HCT116 (cell line): Measurements from ENCODE around the gene NPSR1. TPM values are rescaled to one million over a fixed set of nuclear protein-coding genes. Genes with fewer than 3 reads are reported as not detected.

Experiments used
- ATAC-seq: fragments of 200-7000 bp; cut with Tn5 transposase; 2 replicates; pipeline ENCODE4 v1.9.1; 2020; ENCODE audit warnings: mild to moderate bottlenecking, moderate library complexity
- BruUV-seq: library from RNA; stranded (reverse); fragments of 400-500 nt; replicated peaks from 2 replicates; lab custom pipeline; 2021; lab: Mats Ljungman, UMichigan
- CTCF ChIA-PET: fragments of 300-600 bp; sonication (Branson Sonifier 250); formaldehyde crosslinking; loops from one replicate; lab custom pipeline; 2021; ENCODE audit warnings: antibody characterized with exemption; lab: Charles Lee
- POLR2A ChIA-PET: fragments of 300-600, 350-600 bp; sonication (Branson Sonifier 250); formaldehyde crosslinking; loops from one replicate; lab custom pipeline; 2021; ENCODE audit warnings: antibody characterized with exemption; lab: Charles Lee
- RAD21 ChIA-PET, 2 experiments: fragments of 300-600 bp; sonication (Branson Sonifier 250); formaldehyde crosslinking; loops; one replicate each; lab custom pipeline; 2023; ENCODE audit warnings: low total read pairs in 2 of 2; ENCODE audit not compliant: uncharacterized antibody in 2 of 2, unreplicated experiment in 2 of 2, low non-redundant PET in 1 of 2; lab: Charles Lee
- DNase-seq: peaks from one replicate; pipeline ENCODE4 v3.0.0-alpha.2; 2010; ENCODE audit warnings: low read depth, low spot score
- H2AFZ ChIP-seq: fragments of 200-600 bp; shearing (Covaris generic), sonication (generic); 2 replicates; pipeline ENCODE4 v1.6.1; 2017; ENCODE audit warnings: low read depth, mixed run types, mixed read lengths, antibody characterized with exemption, low read length; ENCODE audit not compliant: poor library complexity, severe bottlenecking
- H3K27ac ChIP-seq: 2 replicates; pipeline ENCODE4 v1.5.1; 2012; ENCODE audit warnings: low read depth, low read length
- H3K27me3 ChIP-seq: fragments of 200-600 bp; sonication (generic); 2 replicates; pipeline ENCODE4 v1.6.1; 2016; ENCODE audit warnings: mixed run types, low read length, mixed read lengths; ENCODE audit not compliant: insufficient read depth
- H3K36me3 ChIP-seq, 2 experiments: fragments of 200-500 bp in 1 of 2; fragments of 200-600 bp in 1 of 2; sonication (Bioruptor generic) in 1 of 2; sonication (generic) in 1 of 2; 2 replicates each; pipeline versions ENCODE4 v1.5.1 to v1.6.1; 2014 to 2016; ENCODE audit warnings: low read length in 2 of 2, inconsistent platforms in 1 of 2, mixed read lengths in 1 of 2, mixed run types in 1 of 2; ENCODE audit not compliant: insufficient read depth in 2 of 2, control insufficient read depth in 1 of 2
- H3K4me1 ChIP-seq, 2 experiments: fragments of 200-600 bp in 1 of 2; sonication (generic) in 1 of 2; 2 replicates each; pipeline versions ENCODE4 v1.5.1 to v1.6.1; 2012 to 2017; ENCODE audit warnings: low read length in 2 of 2, inconsistent platforms in 1 of 2, mild to moderate bottlenecking in 1 of 2, mixed read lengths in 1 of 2, mixed run types in 1 of 2, moderate library complexity in 1 of 2; ENCODE audit not compliant: insufficient read depth in 2 of 2, control insufficient read depth in 1 of 2
- H3K4me2 ChIP-seq: fragments of 200-600 bp; sonication (generic); 2 replicates; pipeline ENCODE4 v1.6.1; 2017; ENCODE audit warnings: mixed run types, low read length, mixed read lengths
- H3K4me3 ChIP-seq, 2 experiments: fragments of 200-600 bp in 1 of 2; sonication (generic) in 1 of 2; replicated peaks in 1 of 2; 2 replicates each; pipeline ENCODE4 v1.5.1; 2011 to 2016; ENCODE audit warnings: low read length in 2 of 2, control low read depth in 1 of 2, low read depth in 1 of 2, mild to moderate bottlenecking in 1 of 2, mixed read lengths in 1 of 2, mixed run types in 1 of 2
- H3K79me2 ChIP-seq: fragments of 200-600 bp; sonication (generic); 2 replicates; pipeline ENCODE4 v1.6.1; 2017; ENCODE audit warnings: mild to moderate bottlenecking, mixed run types, low read length, moderate library complexity, mixed read lengths; ENCODE audit not compliant: insufficient read depth
- H3K9ac ChIP-seq: fragments of 200-600 bp; sonication (generic); 2 replicates; pipeline ENCODE4 v1.6.1; 2016; ENCODE audit warnings: low read length, mixed read lengths
- H3K9me2 ChIP-seq: fragments of 200-600 bp; sonication (generic), shearing (Covaris generic); 2 replicates; pipeline ENCODE4 v1.6.1; 2017; ENCODE audit warnings: mixed run types, mild to moderate bottlenecking, moderate library complexity; ENCODE audit not compliant: insufficient read depth
- H3K9me3 ChIP-seq, 2 experiments: fragments of 200-500 bp in 1 of 2; fragments of 200-600 bp in 1 of 2; sonication (Bioruptor generic) in 1 of 2; sonication (generic) in 1 of 2; 2 replicates each; pipeline ENCODE4 v1.6.1; 2014 to 2017; ENCODE audit warnings: low read length in 2 of 2, mixed read lengths in 2 of 2, inconsistent platforms in 1 of 2, low read depth in 1 of 2, mild to moderate bottlenecking in 1 of 2, mixed run types in 1 of 2, moderate library complexity in 1 of 2; ENCODE audit not compliant: control insufficient read depth in 1 of 2, insufficient read depth in 1 of 2
- H4K20me1 ChIP-seq: fragments of 200-600 bp; sonication (generic), shearing (Covaris generic); 2 replicates; pipeline ENCODE4 v1.6.1; 2017; ENCODE audit warnings: mixed run types, mild to moderate bottlenecking, moderate library complexity; ENCODE audit not compliant: insufficient read depth
- CBX3 ChIP-seq: IDR thresholded peaks from 2 replicates; pipeline ENCODE4 v1.6.1; 2012; ENCODE audit warnings: low read depth
- CEBPB ChIP-seq: IDR thresholded peaks from 2 replicates; pipeline ENCODE4 v1.6.1; 2012; ENCODE audit warnings: low read depth
- EGR1 ChIP-seq: IDR thresholded peaks from 2 replicates; pipeline ENCODE4 v1.6.1; 2012; ENCODE audit warnings: low read depth
- ELF1 ChIP-seq: IDR thresholded peaks from 2 replicates; pipeline ENCODE4 v1.6.1; 2012; ENCODE audit warnings: low read depth, borderline replicate concordance
- EZH2 ChIP-seq: fragments of 200-600 bp; sonication (generic); IDR thresholded peaks from 2 replicates; pipeline ENCODE4 v1.6.1; 2017; ENCODE audit warnings: antibody characterized with exemption, mixed run types
- EZH2phosphoT487 ChIP-seq: fragments of 200-600 bp; IDR thresholded peaks from 2 replicates; pipeline ENCODE4 v1.6.1; 2018; ENCODE audit warnings: antibody characterized with exemption, borderline replicate concordance
- FOSL1 ChIP-seq: IDR thresholded peaks from 2 replicates; pipeline ENCODE4 v1.6.1; 2012; ENCODE audit warnings: low read depth
- JUND ChIP-seq: IDR thresholded peaks from 2 replicates; pipeline ENCODE4 v1.6.1; 2012
- POLR2A ChIP-seq: IDR thresholded peaks from 2 replicates; pipeline ENCODE4 v1.7.0; 2011; ENCODE audit warnings: borderline replicate concordance; ENCODE audit not compliant: insufficient read depth, insufficient read length; ENCODE audit errors: extremely low read depth
- RAD21 ChIP-seq: IDR thresholded peaks from 2 replicates; pipeline ENCODE4 v1.6.1; 2012; ENCODE audit warnings: low read depth, mild to moderate bottlenecking
- YY1 ChIP-seq: IDR thresholded peaks from 2 replicates; pipeline ENCODE4 v1.6.1; 2011; ENCODE audit warnings: low read length, low read depth, moderate library complexity, mild to moderate bottlenecking; ENCODE audit not compliant: insufficient replicate concordance; ENCODE audit errors: extremely low read depth
- ZNF274 ChIP-seq: fragments of 200-500 bp; sonication (Bioruptor generic); IDR thresholded peaks from 2 replicates; pipeline ENCODE4 v1.6.1; 2014; ENCODE audit warnings: mild to moderate bottlenecking, low read depth, low read length, inconsistent platforms
- intact Hi-C: fragments of 100-400 bp; cut with micrococcal nuclease; formaldehyde crosslinking; loops from 2 replicates; pipeline ENCODE4 v1.10.0; 2022
- total RNA-seq: library from RNA; stranded (reverse); gene quantifications from one replicate; pipeline ENCODE4 v1.2.1, GENCODE V29; 2021; ENCODE audit not compliant: unreplicated experiment
- TF ChIP-seq, protein P1 (sequence below): IDR thresholded peaks from 2 replicates; pipeline ENCODE4 v1.6.1; 2011; ENCODE audit warnings: mild to moderate bottlenecking, low read length, moderate library complexity; ENCODE audit not compliant: insufficient replicate concordance; ENCODE audit errors: extremely low read depth
- TF ChIP-seq, protein P2 (sequence below), 3 experiments: fragments of 200-600 bp in 1 of 3; sonication (generic) in 1 of 3; IDR thresholded peaks in 2 of 3; conservative IDR thresholded peaks in 1 of 3; 2 replicates each; pipeline ENCODE4 v1.5.1; 2012 to 2017; ENCODE audit warnings: low read depth in 2 of 3, low read length in 2 of 3, antibody characterized with exemption in 1 of 3, borderline replicate concordance in 1 of 3, control low read depth in 1 of 3, mild to moderate bottlenecking in 1 of 3, mixed read lengths in 1 of 3, mixed run types in 1 of 3, moderate library complexity in 1 of 3; ENCODE audit not compliant: insufficient read depth in 1 of 3
- TF ChIP-seq, protein P3 (sequence below): IDR thresholded peaks from 2 replicates; pipeline ENCODE4 v1.6.1; 2012
- TF ChIP-seq, protein P4 (sequence below): IDR thresholded peaks from 2 replicates; pipeline ENCODE4 v1.6.1; 2012

The NPSR1 gene
- total RNA-seq, 1 experiment from 2014 or later: not detected

DNA sequence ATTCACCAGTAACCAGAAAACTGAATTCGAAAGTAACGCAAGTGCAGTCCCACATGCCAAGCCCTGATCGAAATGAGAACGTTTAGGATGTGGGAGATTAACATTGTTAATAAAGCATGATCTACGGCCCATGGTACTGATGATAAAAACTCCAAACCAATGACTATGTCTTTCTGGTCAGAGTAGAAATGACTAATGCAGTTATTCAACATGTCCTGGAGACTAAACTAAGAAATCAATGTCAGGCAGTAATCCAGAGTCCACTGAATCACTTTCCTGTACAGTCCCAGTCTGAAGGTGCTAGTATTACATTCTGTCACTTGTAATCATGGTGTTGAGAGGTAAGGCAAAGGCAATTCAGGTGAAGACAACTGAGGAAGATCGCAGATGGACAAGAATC is 14.4 kb downstream of the NPSR1 start:
- no peak overlapping the region for H2AFZ ChIP-seq
- no peaks in the 10 kb centered on the region for H4K20me1 ChIP-seq
- no peaks in the 10 kb centered on the region for H3K9me2 ChIP-seq
- H3K9ac ChIP-seq: no peak overlapping the region
- no peaks in the 10 kb centered on the region for H3K27me3 ChIP-seq
- intact Hi-C loops: loop anchor here (10.0 kb wide), 1 partner anchor 362 kb away; the partner anchor contains the start of gene DPY19L1
- no peaks in the 10 kb centered on the region for H3K4me1 ChIP-seq
- H3K4me2 ChIP-seq: no peak overlapping the region
- no peak overlapping the region for H3K27ac ChIP-seq
- TF ChIP-seq POLR2A (no peak), FOSL1 (0 out of 2 replicates have a peak, but pooled peaks have one; percentile 12)
- BruUV-seq: no TSS peak
- no peak for ATAC-seq
- no peaks in the 10 kb centered on the region for H3K36me3 ChIP-seq
- no peak overlapping the region for H3K4me3 ChIP-seq
- ChIA-PET CTCF (no interaction called here), POLR2A (no interaction called here), RAD21 (no interaction called here)
- no peaks in the 10 kb centered on the region for H3K79me2 ChIP-seq
- H3K9me3 ChIP-seq: no peaks in the 10 kb centered on the region
- no peak for DNase-seq

DNA sequence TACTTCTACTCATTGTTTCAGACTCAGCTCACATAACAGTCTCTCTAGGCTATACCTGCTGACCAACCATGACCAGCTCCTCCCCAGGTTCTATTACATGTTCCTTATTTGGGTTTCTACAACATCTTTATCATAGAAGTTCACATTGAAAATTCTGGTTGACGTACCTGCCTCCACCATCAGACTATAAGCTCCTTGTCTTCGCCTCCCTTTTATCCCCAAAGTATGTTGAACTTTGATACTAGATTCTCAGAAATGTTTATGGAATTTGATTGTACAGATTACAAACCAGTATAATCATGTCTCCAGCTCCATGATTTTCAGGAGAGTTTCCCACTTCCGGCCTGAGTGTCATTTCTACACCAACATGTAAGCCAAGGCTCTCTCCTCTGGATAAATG is 15.0 kb downstream of the NPSR1 start:
- H3K9ac ChIP-seq: no peak overlapping the region
- no peaks in the 10 kb centered on the region for H4K20me1 ChIP-seq
- H3K27me3 ChIP-seq: no peaks in the 10 kb centered on the region
- no peak overlapping the region for H3K4me2 ChIP-seq
- RAD21 ChIA-PET: no interaction called here
- no peak overlapping the region for H3K27ac ChIP-seq
- CTCF ChIA-PET: interaction anchor here (1.5 kb wide), 1 partner anchor 16 kb away, joined by 3 read pairs; no protein-coding TSS in a partner anchor
- ATAC-seq: no peak
- no peak for DNase-seq
- no peaks in the 10 kb centered on the region for H3K79me2 ChIP-seq
- no peak for TF ChIP-seq EZH2
- TF ChIP-seq YY1: no peak
- TF ChIP-seq CEBPB: no peak
- no peak for TF ChIP-seq CBX3
- no peak for TF ChIP-seq RAD21
- no peak for TF ChIP-seq EZH2phosphoT487
- TF ChIP-seq, protein P1, sequence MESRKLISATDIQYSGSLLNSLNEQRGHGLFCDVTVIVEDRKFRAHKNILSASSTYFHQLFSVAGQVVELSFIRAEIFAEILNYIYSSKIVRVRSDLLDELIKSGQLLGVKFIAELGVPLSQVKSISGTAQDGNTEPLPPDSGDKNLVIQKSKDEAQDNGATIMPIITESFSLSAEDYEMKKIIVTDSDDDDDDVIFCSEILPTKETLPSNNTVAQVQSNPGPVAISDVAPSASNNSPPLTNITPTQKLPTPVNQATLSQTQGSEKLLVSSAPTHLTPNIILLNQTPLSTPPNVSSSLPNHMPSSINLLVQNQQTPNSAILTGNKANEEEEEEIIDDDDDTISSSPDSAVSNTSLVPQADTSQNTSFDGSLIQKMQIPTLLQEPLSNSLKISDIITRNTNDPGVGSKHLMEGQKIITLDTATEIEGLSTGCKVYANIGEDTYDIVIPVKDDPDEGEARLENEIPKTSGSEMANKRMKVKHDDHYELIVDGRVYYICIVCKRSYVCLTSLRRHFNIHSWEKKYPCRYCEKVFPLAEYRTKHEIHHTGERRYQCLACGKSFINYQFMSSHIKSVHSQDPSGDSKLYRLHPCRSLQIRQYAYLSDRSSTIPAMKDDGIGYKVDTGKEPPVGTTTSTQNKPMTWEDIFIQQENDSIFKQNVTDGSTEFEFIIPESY: no peak
- no peak for TF ChIP-seq EGR1
- no peak for TF ChIP-seq ELF1
- TF ChIP-seq, protein P2, sequence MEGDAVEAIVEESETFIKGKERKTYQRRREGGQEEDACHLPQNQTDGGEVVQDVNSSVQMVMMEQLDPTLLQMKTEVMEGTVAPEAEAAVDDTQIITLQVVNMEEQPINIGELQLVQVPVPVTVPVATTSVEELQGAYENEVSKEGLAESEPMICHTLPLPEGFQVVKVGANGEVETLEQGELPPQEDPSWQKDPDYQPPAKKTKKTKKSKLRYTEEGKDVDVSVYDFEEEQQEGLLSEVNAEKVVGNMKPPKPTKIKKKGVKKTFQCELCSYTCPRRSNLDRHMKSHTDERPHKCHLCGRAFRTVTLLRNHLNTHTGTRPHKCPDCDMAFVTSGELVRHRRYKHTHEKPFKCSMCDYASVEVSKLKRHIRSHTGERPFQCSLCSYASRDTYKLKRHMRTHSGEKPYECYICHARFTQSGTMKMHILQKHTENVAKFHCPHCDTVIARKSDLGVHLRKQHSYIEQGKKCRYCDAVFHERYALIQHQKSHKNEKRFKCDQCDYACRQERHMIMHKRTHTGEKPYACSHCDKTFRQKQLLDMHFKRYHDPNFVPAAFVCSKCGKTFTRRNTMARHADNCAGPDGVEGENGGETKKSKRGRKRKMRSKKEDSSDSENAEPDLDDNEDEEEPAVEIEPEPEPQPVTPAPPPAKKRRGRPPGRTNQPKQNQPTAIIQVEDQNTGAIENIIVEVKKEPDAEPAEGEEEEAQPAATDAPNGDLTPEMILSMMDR (IDR thresholded peaks at IDR 0.05 in 2 of 3, conservative IDR thresholded peaks at IDR 0.05 in 1 of 3; ENCODE audit: borderline replicate concordance in 1 of 3, insufficient read depth in 1 of 3, low read depth in 2 of 3, low read length in 2 of 3): no peak
- no peak for TF ChIP-seq JUND
- TF ChIP-seq, protein P3, sequence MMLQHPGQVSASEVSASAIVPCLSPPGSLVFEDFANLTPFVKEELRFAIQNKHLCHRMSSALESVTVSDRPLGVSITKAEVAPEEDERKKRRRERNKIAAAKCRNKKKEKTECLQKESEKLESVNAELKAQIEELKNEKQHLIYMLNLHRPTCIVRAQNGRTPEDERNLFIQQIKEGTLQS: no peak
- no peak for TF ChIP-seq ZNF274
- TF ChIP-seq, protein P4, sequence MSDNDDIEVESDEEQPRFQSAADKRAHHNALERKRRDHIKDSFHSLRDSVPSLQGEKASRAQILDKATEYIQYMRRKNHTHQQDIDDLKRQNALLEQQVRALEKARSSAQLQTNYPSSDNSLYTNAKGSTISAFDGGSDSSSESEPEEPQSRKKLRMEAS: no peak
- TF ChIP-seq FOSL1: no peak
- H3K9me2 ChIP-seq: no peaks in the 10 kb centered on the region
- H3K4me3 ChIP-seq: no peak overlapping the region
- no TSS peak for BruUV-seq
- H3K4me1 ChIP-seq: no peaks in the 10 kb centered on the region
- H3K9me3 ChIP-seq: no peaks in the 10 kb centered on the region
- intact Hi-C loops: loop anchor here (10.0 kb wide), 1 partner anchor 362 kb away; the partner anchor contains the start of gene DPY19L1
- no peak overlapping the region for H2AFZ ChIP-seq
- H3K36me3 ChIP-seq: no peaks in the 10 kb centered on the region
- POLR2A ChIA-PET: no interaction called here
